ENCODE data around the gene ULK3. TPM values are rescaled to one million over a fixed set of nuclear protein-coding genes. Genes with fewer than 3 reads are reported as not detected.

The ULK3 gene
- total RNA-seq, 1 experiment from 2014 or later = 48.4 TPM

- no peak for DNase-seq (ENCODE audit: low read depth, low spot score)
- ChIA-PET POLR2A (no interaction called here), CTCF (no interaction called here), RAD21 (ENCODE audit: low non-redundant PET in 1 of 2, low total read pairs in 2 of 2, uncharacterized antibody in 2 of 2, unreplicated experiment in 2 of 2) (no interaction called here)
- ATAC-seq = no peak
- Histone ChIP-seq H3K4me2 (ENCODE audit: low read length) (no peak overlapping the region), H3K4me3 (replicated peaks in 1 of 2; ENCODE audit: low read depth in 1 of 2, low read length in 2 of 2) (no peak overlapping the region), H3K27ac (ENCODE audit: low read depth, low read length) (no peak overlapping the region), H3K9ac (ENCODE audit: low read length) (no peak overlapping the region), H3K9me3 (ENCODE audit: control insufficient read depth in 1 of 2, insufficient read depth in 1 of 2, low read depth in 1 of 2, low read length in 2 of 2) (no peaks in the 10 kb centered on the region), H3K27me3 (ENCODE audit: insufficient read depth, low read length) (peaks cover 3% of the 10 kb centered on the region; the same call in 1 of the 2 replicates), H3K4me1 (ENCODE audit: control insufficient read depth in 1 of 2, insufficient read depth in 2 of 2, low read length in 2 of 2) (peaks cover 0 to 9% of the 10 kb centered on the region in 2 experiments; a peak in 2 of 4 replicates), H3K79me2 (ENCODE audit: insufficient read depth, low read length) (no peaks in the 10 kb centered on the region), H3K36me3 (ENCODE audit: control insufficient read depth in 1 of 2, insufficient read depth in 2 of 2, low read length in 2 of 2) (no peaks in the 10 kb centered on the region), H2AFZ (ENCODE audit: low read depth, low read length, poor library complexity, severe bottlenecking) (no peak overlapping the region), H4K20me1 (ENCODE audit: insufficient read depth) (no peaks in the 10 kb centered on the region), H3K9me2 (ENCODE audit: insufficient read depth) (no peaks in the 10 kb centered on the region)
- intact Hi-C loops (cut with micrococcal nuclease) = no loop called here
- no TSS peak for BruUV-seq (replicated peaks)
- no peak for TF ChIP-seq POLR2A (IDR thresholded peaks at IDR 0.05; ENCODE audit: borderline replicate concordance, extremely low read depth, insufficient read depth, insufficient read length)
- no peak for TF ChIP-seq CBX3 (IDR thresholded peaks at IDR 0.05; ENCODE audit: low read depth)
- no peak for TF ChIP-seq SIN3A (IDR thresholded peaks at IDR 0.05; ENCODE audit: low read depth)
- TF ChIP-seq JUND (IDR thresholded peaks at IDR 0.05) = no peak
- TF ChIP-seq SP1 (IDR thresholded peaks at IDR 0.05; ENCODE audit: low read depth) = no peak
- no peak for TF ChIP-seq CEBPB (IDR thresholded peaks at IDR 0.05; ENCODE audit: low read depth)
- TF ChIP-seq EGR1 (IDR thresholded peaks at IDR 0.05; ENCODE audit: low read depth) = no peak
- no peak for TF ChIP-seq ZFX (IDR thresholded peaks at IDR 0.05)
- no peak for TF ChIP-seq POLR2AphosphoS5 (IDR thresholded peaks at IDR 0.05; ENCODE audit: low read depth, low read length)
- no peak for TF ChIP-seq EZH2 (IDR thresholded peaks at IDR 0.05)
- no peak for TF ChIP-seq SRF (IDR thresholded peaks at IDR 0.05; ENCODE audit: low read depth)
- TF ChIP-seq YY1 (IDR thresholded peaks at IDR 0.05; ENCODE audit: extremely low read depth, insufficient replicate concordance, low read depth, low read length) = no peak
- no peak for TF ChIP-seq ELF1 (IDR thresholded peaks at IDR 0.05; ENCODE audit: borderline replicate concordance, low read depth)
- no peak for TF ChIP-seq MAX (IDR thresholded peaks at IDR 0.05)
- TF ChIP-seq ZBTB33 (IDR thresholded peaks at IDR 0.05; ENCODE audit: extremely low read depth, insufficient replicate concordance, low read length) = no peak
- TF ChIP-seq EZH2phosphoT487 (IDR thresholded peaks at IDR 0.05; ENCODE audit: borderline replicate concordance) = no peak
- TF ChIP-seq ZNF274 (IDR thresholded peaks at IDR 0.05; ENCODE audit: low read depth, low read length) = no peak
- no peak for TF ChIP-seq TCF7L2 (IDR thresholded peaks at IDR 0.05; ENCODE audit: borderline replicate concordance, extremely low read depth, insufficient read depth, insufficient read length)
These were observed 9.4 kb downstream of the ULK3 start for GRCh38 chr15:74833376-74834107.
